ENCODE data around the gene PARP2. TPM values are rescaled to one million over a fixed set of nuclear protein-coding genes. Genes with fewer than 3 reads are reported as not detected.
"Not testable (repeated sequence)": the region's sequence is repeated elsewhere in the genome, so short reads cannot be mapped to it uniquely, and the experiment has no call there.

PARP2 gene
- total RNA-seq, 2 donors from 2014 or later, result 31.1 to 39.5 TPM

DNA sequence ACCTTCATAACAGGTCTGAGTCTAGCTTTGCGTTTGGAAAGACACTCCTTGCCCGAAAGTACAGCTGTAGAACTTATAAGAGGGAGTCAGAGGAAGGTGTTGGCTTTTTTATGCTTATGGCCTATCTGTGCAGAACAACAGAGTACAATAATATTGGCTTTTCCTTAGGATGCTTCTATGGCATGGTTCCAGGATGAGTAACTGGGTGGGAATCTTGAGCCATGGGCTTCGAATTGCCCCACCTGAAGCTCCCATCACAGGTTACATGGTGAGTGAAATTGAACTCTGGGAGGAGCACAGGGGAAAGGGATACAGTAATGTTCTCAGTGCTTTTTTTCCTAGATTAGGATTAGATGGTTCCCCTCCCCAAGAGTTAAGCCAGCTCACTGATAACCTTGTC is 13.0 kb downstream of the PARP2 start:
- no peak for DNase-seq
- H3K36me3 Mint-ChIP-seq (ENCODE audit: insufficient read depth in 2 of 2), result peaks cover 7 to 33% of the 10 kb centered on the region in 2 donors

DNA sequence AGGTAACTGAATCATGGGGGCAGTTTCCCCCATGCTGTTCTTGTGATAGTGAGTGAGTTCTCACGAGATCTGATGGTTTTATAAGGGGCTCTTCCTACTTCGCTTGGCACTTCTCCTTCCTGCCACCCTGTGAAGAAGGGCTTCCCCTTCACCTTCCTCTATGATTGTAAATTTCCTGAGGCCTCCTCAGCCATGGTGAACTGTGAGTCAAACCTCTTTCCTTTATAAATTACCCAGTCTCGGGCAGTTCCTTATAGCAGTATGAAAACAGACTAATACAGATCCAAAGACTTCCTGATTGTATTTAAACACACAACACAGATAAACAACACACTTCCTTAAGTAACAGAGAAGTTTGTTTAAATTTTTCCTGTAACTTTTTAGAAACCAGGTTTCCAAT is 15.0 kb downstream of the PARP2 start:
- H3K4me1 Mint-ChIP-seq (ENCODE audit: low read depth), result peaks cover 12% of the 10 kb centered on the region
- not testable (repeated sequence) for H3K9me3 Mint-ChIP-seq; ATAC-seq (replicated peaks in 1 of 2); H3K27me3 Mint-ChIP-seq (ENCODE audit: low read depth); H3K4me3 Mint-ChIP-seq; DNase-seq
- peaks cover 7 to 31% of the 10 kb centered on the region in 2 donors for H3K36me3 Mint-ChIP-seq (ENCODE audit: insufficient read depth in 2 of 2)
- peak overlapping the region; percentile 89 for H3K27ac Mint-ChIP-seq

More for the DNA sequence above, 13.0 kb downstream of the PARP2 start:
- H3K27ac Mint-ChIP-seq, result no peak overlapping the region
- no peaks in the 10 kb centered on the region for H3K9me3 Mint-ChIP-seq
- H3K27me3 Mint-ChIP-seq (ENCODE audit: low read depth), result no peaks in the 10 kb centered on the region
- H3K4me3 Mint-ChIP-seq, result no peak overlapping the region
- H3K4me1 Mint-ChIP-seq (ENCODE audit: low read depth), result peaks cover 12% of the 10 kb centered on the region
- no peak for ATAC-seq (replicated peaks in 1 of 2)

DNA sequence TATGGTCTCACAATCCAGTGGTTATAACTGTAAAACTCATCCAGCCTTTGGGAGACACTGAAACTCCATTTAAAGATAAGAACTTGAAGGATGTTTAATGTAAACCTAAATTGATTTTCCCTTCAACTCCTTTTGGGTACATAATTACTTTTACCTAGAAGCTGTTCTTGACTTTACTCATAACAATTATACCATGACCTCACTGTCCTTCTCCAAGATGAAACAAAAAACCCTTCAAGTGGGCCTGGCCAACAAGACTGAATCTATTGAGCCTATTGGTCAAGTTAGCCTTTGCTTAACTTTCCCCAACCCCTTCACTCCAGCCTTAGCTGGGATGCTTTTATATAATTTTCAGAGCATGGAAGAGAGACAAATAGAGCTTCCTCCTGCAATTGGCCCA is 22.5 kb downstream of the PARP2 start:
- peak in 1 of 2 donors; percentile 32 for ATAC-seq (replicated peaks in 1 of 2)

GRCh38 chr14:20372796-20373195 is 29.4 kb downstream of the PARP2 start:
- DNase-seq (no peak), ATAC-seq (replicated peaks in 1 of 2) (peak in 1 of 2 donors; percentile 78)
- Mint-ChIP-seq H3K27ac (no peak overlapping the region), H3K4me3 (no peak overlapping the region), H3K4me1 (ENCODE audit: low read depth) (peaks cover 4% of the 10 kb centered on the region), H3K9me3 (peaks cover 2% of the 10 kb centered on the region in 2 donors), H3K36me3 (ENCODE audit: insufficient read depth in 2 of 2) (peaks cover 12 to 32% of the 10 kb centered on the region in 2 donors), H3K27me3 (ENCODE audit: low read depth) (no peaks in the 10 kb centered on the region)

More for the DNA sequence above, 22.5 kb downstream of the PARP2 start:
- peaks cover 2% of the 10 kb centered on the region in 2 donors for H3K9me3 Mint-ChIP-seq
- peak overlapping the region; percentile 76 for H3K27ac Mint-ChIP-seq
- no peaks in the 10 kb centered on the region for H3K27me3 Mint-ChIP-seq (ENCODE audit: low read depth)
- no peak for DNase-seq
- peaks cover 22% of the 10 kb centered on the region for H3K4me1 Mint-ChIP-seq (ENCODE audit: low read depth)
- H3K4me3 Mint-ChIP-seq, result peak overlapping the region in 1 of 2 donors; percentile 59
- peaks cover 10 to 27% of the 10 kb centered on the region in 2 donors for H3K36me3 Mint-ChIP-seq (ENCODE audit: insufficient read depth in 2 of 2)

DNA sequence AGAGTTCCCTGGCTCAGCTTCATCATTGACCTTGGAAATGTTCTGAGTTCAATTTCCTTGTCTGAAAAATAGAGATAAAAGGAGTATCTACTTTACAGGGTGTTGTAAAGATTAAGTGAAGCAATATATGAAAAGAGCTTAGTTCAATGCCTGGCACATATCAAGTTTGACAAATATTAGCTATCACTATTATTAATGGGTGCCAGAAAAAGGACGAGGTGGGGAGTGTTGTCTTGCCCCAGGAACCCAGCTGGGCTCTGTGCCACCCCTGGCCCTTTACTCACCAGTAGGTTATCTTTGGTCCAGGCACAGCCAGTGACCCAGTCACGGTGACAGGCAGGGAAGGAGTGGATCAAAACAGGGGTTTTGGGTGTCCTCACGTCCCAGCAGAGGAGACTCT is 32.0 kb downstream of the PARP2 start:
- H3K4me3 Mint-ChIP-seq, result no peak overlapping the region
- no peak overlapping the region for H3K27ac Mint-ChIP-seq
- no peaks in the 10 kb centered on the region for H3K27me3 Mint-ChIP-seq (ENCODE audit: low read depth)
- ATAC-seq (replicated peaks in 1 of 2) (no peak), DNase-seq (no peak)
- H3K4me1 Mint-ChIP-seq (ENCODE audit: low read depth), result no peaks in the 10 kb centered on the region
- no peaks in the 10 kb centered on the region for H3K9me3 Mint-ChIP-seq
- peaks cover 10 to 23% of the 10 kb centered on the region in 2 donors for H3K36me3 Mint-ChIP-seq (ENCODE audit: insufficient read depth in 2 of 2)

DNA sequence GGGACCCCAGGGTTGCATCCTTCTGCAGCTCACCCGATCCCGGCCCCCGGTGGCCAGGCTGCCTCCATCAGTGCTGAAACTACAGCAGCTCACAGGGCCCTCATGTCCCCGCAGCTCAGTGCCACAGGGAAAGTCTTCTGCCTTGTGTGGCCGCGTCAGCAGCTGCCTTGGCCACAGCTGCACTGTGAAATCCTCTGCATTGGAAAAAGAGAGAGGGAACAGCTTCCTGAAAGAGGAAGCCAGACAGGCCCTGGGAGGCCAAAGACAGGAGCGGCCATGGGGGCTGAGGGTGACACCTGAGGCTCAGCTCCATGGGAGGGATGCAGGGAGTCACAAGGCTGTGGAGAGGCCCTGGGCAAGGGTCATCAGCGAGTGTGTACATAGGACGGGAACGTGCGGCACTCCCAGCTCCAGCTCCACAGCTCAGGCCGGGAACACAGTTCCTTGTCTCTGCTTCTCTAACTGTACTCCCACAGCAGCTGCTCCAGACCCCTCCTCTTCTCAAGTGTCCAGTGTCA is 32.7 kb downstream of the PARP2 start:
- H3K4me1 Mint-ChIP-seq (ENCODE audit: low read depth), result peaks cover 5% of the 10 kb centered on the region
- no peaks in the 10 kb centered on the region for H3K27me3 Mint-ChIP-seq (ENCODE audit: low read depth)
- H3K27ac Mint-ChIP-seq, result no peak overlapping the region

DNA sequence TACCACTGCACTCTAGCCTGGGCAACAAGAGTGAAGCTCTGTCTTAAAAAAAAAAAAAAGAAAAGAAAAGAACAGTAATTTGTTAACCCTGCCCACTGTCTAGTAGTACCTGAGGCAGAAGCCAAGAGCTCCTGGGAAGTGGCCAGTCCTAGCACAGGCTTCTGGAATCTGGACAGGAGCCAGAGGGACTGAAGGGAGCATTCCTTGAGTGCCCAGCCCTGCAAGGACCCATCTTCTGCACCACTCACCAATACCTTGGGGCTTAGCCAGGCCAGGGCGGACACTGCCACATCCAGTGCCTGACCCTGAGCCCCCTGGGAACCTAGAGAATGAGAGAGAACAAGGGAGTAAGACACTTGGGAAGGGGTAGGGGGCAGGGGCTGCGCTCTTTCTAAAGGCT is 33.7 kb downstream of the PARP2 start:
- Mint-ChIP-seq H3K9me3 (no peaks in the 10 kb centered on the region), H3K4me3 (no peak overlapping the region), H3K27me3 (ENCODE audit: low read depth) (no peaks in the 10 kb centered on the region), H3K4me1 (ENCODE audit: low read depth) (peaks cover 6% of the 10 kb centered on the region), H3K27ac (no peak overlapping the region), H3K36me3 (ENCODE audit: insufficient read depth in 2 of 2) (peaks cover 10 to 23% of the 10 kb centered on the region in 2 donors)
- DNase-seq (no peak), ATAC-seq (replicated peaks in 1 of 2) (no peak)

More for the DNA sequence above, 32.7 kb downstream of the PARP2 start:
- no peak for DNase-seq
- Mint-ChIP-seq H3K36me3 (ENCODE audit: insufficient read depth in 2 of 2) (peaks cover 12 to 26% of the 10 kb centered on the region in 2 donors), H3K4me3 (no peak overlapping the region), H3K9me3 (no peaks in the 10 kb centered on the region)
- no peak for ATAC-seq (replicated peaks in 1 of 2)

DNA sequence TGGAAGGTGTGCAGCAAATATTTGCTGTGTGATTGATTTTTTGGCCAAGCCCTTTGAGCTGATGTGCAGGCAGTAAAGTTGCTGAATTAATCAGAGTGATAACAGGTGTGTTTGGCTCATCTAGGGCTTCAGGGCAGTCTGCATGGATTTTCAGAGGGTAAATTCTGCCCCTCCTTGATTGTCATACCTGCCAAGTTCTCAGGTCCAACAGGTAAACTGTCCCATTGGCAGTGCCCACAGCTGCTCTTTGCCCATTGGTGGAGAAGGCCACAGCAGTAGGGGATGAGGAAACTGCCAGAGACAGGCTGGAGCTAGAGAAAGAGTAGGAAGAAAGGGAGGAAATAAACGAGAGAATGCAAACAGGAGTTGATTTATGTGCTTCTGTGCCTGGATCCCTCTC is 36.3 kb downstream of the PARP2 start:
- Mint-ChIP-seq H3K27me3 (ENCODE audit: low read depth) (no peaks in the 10 kb centered on the region), H3K9me3 (no peaks in the 10 kb centered on the region), H3K36me3 (ENCODE audit: insufficient read depth in 2 of 2) (peaks cover 13 to 26% of the 10 kb centered on the region in 2 donors), H3K4me3 (no peak overlapping the region), H3K27ac (no peak overlapping the region), H3K4me1 (ENCODE audit: low read depth) (peaks cover 6% of the 10 kb centered on the region)
- ATAC-seq (replicated peaks in 1 of 2) (no peak), DNase-seq (no peak)

- peaks cover 6% of the 10 kb centered on the region for H3K4me1 Mint-ChIP-seq (ENCODE audit: low read depth)
- no peaks in the 10 kb centered on the region for H3K27me3 Mint-ChIP-seq (ENCODE audit: low read depth)
- no peak for DNase-seq
- no peak for ATAC-seq (replicated peaks in 1 of 2)
- H3K27ac Mint-ChIP-seq, result peak overlapping the region; percentile 13
- no peak overlapping the region for H3K4me3 Mint-ChIP-seq
- H3K36me3 Mint-ChIP-seq (ENCODE audit: insufficient read depth in 2 of 2), result peaks cover 13 to 22% of the 10 kb centered on the region in 2 donors
- H3K9me3 Mint-ChIP-seq, result no peaks in the 10 kb centered on the region
Measured at GRCh38 chr14:20380681-20381080, 37.2 kb downstream of the PARP2 start.

DNA sequence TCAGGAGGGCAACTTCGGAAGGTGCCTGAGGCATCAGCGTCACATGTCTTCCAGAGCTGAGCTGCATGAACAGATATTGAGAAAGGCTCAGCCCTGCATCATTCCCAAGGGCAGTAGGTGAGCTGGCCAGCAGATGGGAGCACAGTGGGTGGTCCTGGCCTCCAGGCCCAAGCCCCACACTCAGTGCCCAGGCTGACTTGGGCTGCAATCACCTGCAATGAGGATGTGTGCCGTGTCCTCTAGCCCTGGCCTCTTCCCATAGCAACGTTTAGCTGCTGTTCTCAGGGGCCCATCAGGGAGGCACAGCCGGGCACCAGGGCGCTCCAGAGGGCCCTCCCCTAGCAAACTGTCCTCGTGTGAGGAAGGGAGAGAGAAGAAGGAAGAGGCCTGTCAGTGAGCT is 37.9 kb downstream of the PARP2 start:
- Mint-ChIP-seq H3K27me3 (ENCODE audit: low read depth) (no peaks in the 10 kb centered on the region), H3K4me1 (ENCODE audit: low read depth) (peaks cover 6% of the 10 kb centered on the region), H3K4me3 (no peak overlapping the region), H3K9me3 (no peaks in the 10 kb centered on the region), H3K36me3 (ENCODE audit: insufficient read depth in 2 of 2) (peaks cover 13 to 20% of the 10 kb centered on the region in 2 donors), H3K27ac (no peak overlapping the region)
- no peak for DNase-seq
- ATAC-seq (replicated peaks in 1 of 2), result no peak

DNA sequence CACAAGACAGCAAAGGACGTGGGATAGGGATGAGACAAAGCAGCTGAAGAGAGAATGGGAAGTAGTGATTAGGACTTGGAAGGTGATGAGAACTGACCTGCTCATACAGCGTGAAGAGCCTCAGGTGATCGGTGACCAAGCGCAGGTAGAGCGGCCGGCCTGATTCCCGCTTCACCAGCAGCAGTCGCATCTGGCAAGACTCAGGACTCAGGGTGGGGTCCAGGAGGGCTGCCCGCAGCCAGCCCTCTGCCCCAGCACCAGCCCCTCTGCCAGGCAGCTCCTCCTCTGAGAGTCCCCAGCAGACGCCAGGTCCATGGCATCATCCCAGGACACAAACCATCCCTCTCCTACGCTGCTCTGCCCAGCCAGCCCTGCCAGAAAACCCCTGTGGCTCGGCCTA is 39.1 kb downstream of the PARP2 start:
- DNase-seq (no peak), ATAC-seq (replicated peaks in 1 of 2) (no peak)
- Mint-ChIP-seq H3K36me3 (ENCODE audit: insufficient read depth in 2 of 2) (peaks cover 13 to 17% of the 10 kb centered on the region in 2 donors), H3K4me3 (no peak overlapping the region), H3K27ac (no peak overlapping the region), H3K27me3 (ENCODE audit: low read depth) (no peaks in the 10 kb centered on the region), H3K9me3 (no peaks in the 10 kb centered on the region), H3K4me1 (ENCODE audit: low read depth) (peaks cover 6% of the 10 kb centered on the region)

DNA sequence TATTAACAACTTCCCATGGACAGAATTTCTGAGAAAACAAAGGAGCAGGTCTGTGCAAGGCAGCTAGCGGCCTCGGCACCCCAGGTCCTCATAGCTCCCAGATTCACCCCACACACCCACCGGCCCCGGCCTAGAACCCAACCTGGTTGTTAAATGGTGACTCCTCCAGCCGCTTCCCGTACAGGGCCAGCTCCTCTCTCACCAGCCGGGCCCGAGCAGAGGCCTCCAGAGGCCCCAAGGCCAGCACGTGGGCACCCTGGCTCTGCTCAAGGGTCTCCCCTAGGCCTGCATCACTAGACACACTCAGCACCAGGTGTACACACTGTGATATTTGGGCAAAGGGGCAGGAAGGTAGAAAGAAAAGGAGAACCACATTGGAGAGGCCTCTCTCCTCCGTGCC is 39.6 kb downstream of the PARP2 start:
- Mint-ChIP-seq H3K9me3 (no peaks in the 10 kb centered on the region), H3K4me1 (ENCODE audit: low read depth) (peaks cover 6% of the 10 kb centered on the region), H3K27ac (no peak overlapping the region), H3K36me3 (ENCODE audit: insufficient read depth in 2 of 2) (peaks cover 12 to 16% of the 10 kb centered on the region in 2 donors), H3K4me3 (no peak overlapping the region), H3K27me3 (ENCODE audit: low read depth) (no peaks in the 10 kb centered on the region)
- no peak for ATAC-seq (replicated peaks in 1 of 2)
- no peak for DNase-seq

DNA sequence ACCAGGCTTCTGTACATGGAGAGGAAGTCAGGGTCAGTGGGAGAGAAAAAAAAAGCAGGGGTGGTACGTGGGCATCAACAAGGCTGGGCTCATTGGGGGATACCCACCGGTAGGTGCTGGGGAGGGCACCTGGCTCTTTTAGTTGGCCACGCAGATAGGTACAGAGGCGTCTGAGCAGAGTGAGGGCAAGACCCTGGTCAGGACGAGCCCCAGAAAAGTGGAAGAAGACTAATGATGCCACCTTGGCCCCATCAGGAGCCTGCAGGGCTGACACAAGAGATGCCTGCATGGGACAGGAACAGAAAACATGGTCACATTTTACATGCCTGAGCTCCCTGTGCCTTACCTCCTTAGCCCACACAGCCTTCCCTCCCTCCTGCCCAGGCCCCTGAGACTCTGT is 40.2 kb downstream of the PARP2 start:
- ATAC-seq (replicated peaks in 1 of 2), result no peak
- DNase-seq, result no peak
- Mint-ChIP-seq H3K27ac (no peak overlapping the region), H3K27me3 (ENCODE audit: low read depth) (no peaks in the 10 kb centered on the region), H3K36me3 (ENCODE audit: insufficient read depth in 2 of 2) (peaks cover 12 to 22% of the 10 kb centered on the region in 2 donors), H3K9me3 (no peaks in the 10 kb centered on the region), H3K4me3 (no peak overlapping the region), H3K4me1 (ENCODE audit: low read depth) (peaks cover 6% of the 10 kb centered on the region)

- H3K36me3 Mint-ChIP-seq (ENCODE audit: insufficient read depth in 2 of 2), result peaks cover 15 to 24% of the 10 kb centered on the region in 2 donors
- H3K9me3 Mint-ChIP-seq, result no peaks in the 10 kb centered on the region
- DNase-seq (no peak), ATAC-seq (replicated peaks in 1 of 2) (no peak)
- peaks cover 6% of the 10 kb centered on the region for H3K4me1 Mint-ChIP-seq (ENCODE audit: low read depth)
- no peak overlapping the region for H3K4me3 Mint-ChIP-seq
- no peak overlapping the region for H3K27ac Mint-ChIP-seq
- H3K27me3 Mint-ChIP-seq (ENCODE audit: low read depth), result no peaks in the 10 kb centered on the region
Measured at GRCh38 chr14:20384321-20384720, 40.9 kb downstream of the PARP2 start.

Data from activated T-cell treated with anti-CD3 and anti-CD28 coated beads, Interleukin-2, amount 50 U/mL, for 72 hours (primary cell).